Measurements from ENCODE around the gene MFN2.
"Not testable (repeated sequence)": the region's sequence is repeated elsewhere in the genome, so short reads cannot be mapped to it uniquely, and the experiment has no call there.

GRCh38 chr1:11935733-11936132 is 44.5 kb upstream of the MFN2 start:
- not testable (repeated sequence) for TF ChIP-seq PBX3 (IDR thresholded peaks at IDR 0.05); POLR2AphosphoS5 (IDR thresholded peaks at IDR 0.05; ENCODE audit: low read depth, low read length)

All from SK-N-SH (cell line).